OCI-LY3 (cell line): Measurements from ENCODE around the gene DTD1.

Experiments used
- CTCF ChIP-seq: fragments of 200-600, 300-600 bp; sonication (generic); IDR thresholded peaks from 2 replicates; pipeline ENCODE4 v1.5.1; 2014; ENCODE audit warnings: antibody characterized with exemption, low read length, low read depth
- EZH2phosphoT487 ChIP-seq: fragments of 200-600 bp; shearing (Covaris generic); IDR thresholded peaks from 2 replicates; pipeline ENCODE4 v1.6.1; 2018; ENCODE audit warnings: antibody characterized with exemption, mixed run types, low read depth

- TF ChIP-seq EZH2phosphoT487 (no peak), CTCF (no peak)
Measured at GRCh38 chr20:18794428-18794787, 206.6 kb downstream of the DTD1 start.
